ENCODE data around the gene OR6J1. TPM values are rescaled to one million over a fixed set of nuclear protein-coding genes. Genes with fewer than 3 reads are reported as not detected.
"Not testable (repeated sequence)": the region's sequence is repeated elsewhere in the genome, so short reads cannot be mapped to it uniquely, and the experiment has no call there.

The OR6J1 gene
- total and polyA plus RNA-seq, 2 of the 8 experiments (the other 6 are each of a cell fraction or from before 2014, with no cell fraction given), result not detected

- H3K27me3 ChIP-seq (replicated peaks in 1 of 4; ENCODE audit: control insufficient read depth in 3 of 4, extremely low read depth in 1 of 4, insufficient read depth in 3 of 4, low read length in 3 of 4); FAIRE-seq: not testable (repeated sequence)
- 56% methylated on average over 6 of the region's 6 CpGs; no CpG with 5 or more reads in 1 of the 2 experiments for WGBS, 2 experiments (ENCODE audit: extremely low coverage in 1 of 2, insufficient coverage in 1 of 2, insufficient read length in 1 of 2, insufficient replicate concordance in 2 of 2, low coverage in 1 of 2, low lambda C conversion rate in 2 of 2, missing lambda C conversion rate in 1 of 2)
Observed at GRCh38 chr14:22686176-22686611, 42.0 kb upstream of the OR6J1 start.

More at GRCh38 chr14:22686176-22686611, 42.0 kb upstream of the OR6J1 start:
- CTCF ChIA-PET (ENCODE audit: partially characterized antibody), result interaction anchor here (0.9 to 2.5 kb wide), 8 partner anchors 8 to 204 kb away, joined by 3 to 9 read pairs (median 3); no protein-coding TSS in a partner anchor
- H3K36me3 ChIP-seq (ENCODE audit: control insufficient read depth in 2 of 4, insufficient read depth in 4 of 4, low read length in 3 of 4); DNase-seq (ENCODE audit: low read depth in 1 of 2, low spot score in 2 of 2); H2BK20ac ChIP-seq (ENCODE audit: low read length); H2BK5ac ChIP-seq (ENCODE audit: low read depth, low read length); H3K14ac ChIP-seq (ENCODE audit: insufficient read length); H3K4ac ChIP-seq (replicated peaks; ENCODE audit: insufficient read length, low read depth, low read length); H2AK5ac ChIP-seq (ENCODE audit: low read depth, low read length); H2BK120ac ChIP-seq (replicated peaks; ENCODE audit: low read depth, low read length); H3K56ac ChIP-seq (replicated peaks; ENCODE audit: insufficient read length, low read depth, low read length); H3K23me2 ChIP-seq (ENCODE audit: low read depth, low read length); H3K4me3 ChIP-seq (ENCODE audit: extremely low read depth in 1 of 4, insufficient read depth in 2 of 4, low read depth in 3 of 4, low read length in 4 of 4); H4K5ac ChIP-seq (ENCODE audit: insufficient read length, low read depth, low read length); H3K9me3 ChIP-seq (ENCODE audit: insufficient read depth in 2 of 2, low read depth in 1 of 2, low read length in 1 of 2); H3K27ac ChIP-seq (ENCODE audit: low read depth, low read length); H2BK15ac ChIP-seq (ENCODE audit: low read length); H3K4me2 ChIP-seq (ENCODE audit: insufficient read depth in 1 of 2, low read depth in 2 of 2, low read length in 2 of 2); H3K79me2 ChIP-seq (ENCODE audit: control insufficient read depth in 1 of 2, insufficient read depth in 2 of 2, low read length in 2 of 2); H3K23ac ChIP-seq (ENCODE audit: insufficient read length); H4K91ac ChIP-seq (replicated peaks; ENCODE audit: insufficient read length, low read length); H3K79me1 ChIP-seq (ENCODE audit: low read depth, low read length); H4K20me1 ChIP-seq (replicated peaks in 1 of 2; ENCODE audit: control insufficient read depth in 1 of 2, insufficient read depth in 2 of 2, low read length in 2 of 2); H3K4me1 ChIP-seq (replicated peaks in 1 of 4; ENCODE audit: control insufficient read depth in 3 of 4, insufficient read depth in 4 of 4, low read length in 3 of 4); H2BK12ac ChIP-seq (ENCODE audit: low read depth, low read length): not testable (repeated sequence)
- H3K9ac ChIP-seq (replicated peaks in 1 of 4; ENCODE audit: extremely low read depth in 1 of 4, low read depth in 3 of 4, low read length in 3 of 4), result 0 out of 7 replicates have a peak overlapping the region, but pooled peaks of 1 of the 4 experiments have one; percentile 17
- peak overlapping the region; percentile 32 for H3K18ac ChIP-seq (ENCODE audit: extremely low read depth, low read length)
- peak overlapping the region; percentile 90; the same call in 1 of the 2 replicates for H2AFZ ChIP-seq (ENCODE audit: low read length)
- POLR2A ChIA-PET (ENCODE audit: partially characterized antibody), result interaction anchor here (0.9 to 1.5 kb wide), 3 partner anchors 17 to 137 kb away, joined by 3 read pairs; no protein-coding TSS in a partner anchor
- 0 out of 2 replicates have a peak, but pooled peaks have one; percentile 4 for TF ChIP-seq YY1 (IDR thresholded peaks at IDR 0.05; ENCODE audit: low read depth, low read length)
- peak overlapping the region; percentile 51; the same call in 1 of the 2 replicates for H4K8ac ChIP-seq (ENCODE audit: extremely low read depth, insufficient read depth, low read length)
